Measurements from ENCODE around the gene WDR6. TPM values are rescaled to one million over a fixed set of nuclear protein-coding genes. Genes with fewer than 3 reads are reported as not detected.

Gene WDR6
- total RNA-seq, 1 experiment from 2014 or later, result 88.5 TPM

DNA sequence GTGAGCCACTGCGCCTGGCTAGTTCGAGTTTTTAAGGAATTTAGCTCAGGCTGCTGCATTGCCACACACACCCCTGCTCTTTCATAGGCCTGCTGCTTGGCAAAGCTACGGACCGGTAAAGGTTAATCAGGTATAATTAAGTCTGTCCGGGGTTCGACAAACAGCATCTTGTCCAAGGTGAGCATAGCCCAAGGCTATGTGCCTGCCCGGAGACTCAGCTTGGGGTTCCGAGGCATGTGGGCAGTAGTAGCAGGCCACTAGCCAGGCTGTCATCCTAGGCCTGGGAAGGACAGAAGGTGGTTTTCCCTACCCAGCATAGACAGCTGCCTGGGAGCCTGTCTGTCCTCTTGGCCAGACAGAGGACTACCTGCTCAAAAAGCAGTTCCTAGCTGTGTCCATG, 10.6 kb upstream of the WDR6 start:
- no peaks in the 10 kb centered on the region for H3K36me3 ChIP-seq (ENCODE audit: insufficient read depth, low read length, poor library complexity, severe bottlenecking)
- CTCF ChIA-PET, result no interaction called here
- intact Hi-C loops (cut with micrococcal nuclease; ENCODE audit: unreplicated experiment), result no loop called here
- no peaks in the 10 kb centered on the region for H3K4me1 ChIP-seq (ENCODE audit: insufficient read depth, low read length, poor library complexity, severe bottlenecking)
- no peak for DNase-seq (ENCODE audit: low spot score)
- POLR2A ChIA-PET (ENCODE audit: low non-redundant PET), result no interaction called here
- TF ChIP-seq, protein P1, sequence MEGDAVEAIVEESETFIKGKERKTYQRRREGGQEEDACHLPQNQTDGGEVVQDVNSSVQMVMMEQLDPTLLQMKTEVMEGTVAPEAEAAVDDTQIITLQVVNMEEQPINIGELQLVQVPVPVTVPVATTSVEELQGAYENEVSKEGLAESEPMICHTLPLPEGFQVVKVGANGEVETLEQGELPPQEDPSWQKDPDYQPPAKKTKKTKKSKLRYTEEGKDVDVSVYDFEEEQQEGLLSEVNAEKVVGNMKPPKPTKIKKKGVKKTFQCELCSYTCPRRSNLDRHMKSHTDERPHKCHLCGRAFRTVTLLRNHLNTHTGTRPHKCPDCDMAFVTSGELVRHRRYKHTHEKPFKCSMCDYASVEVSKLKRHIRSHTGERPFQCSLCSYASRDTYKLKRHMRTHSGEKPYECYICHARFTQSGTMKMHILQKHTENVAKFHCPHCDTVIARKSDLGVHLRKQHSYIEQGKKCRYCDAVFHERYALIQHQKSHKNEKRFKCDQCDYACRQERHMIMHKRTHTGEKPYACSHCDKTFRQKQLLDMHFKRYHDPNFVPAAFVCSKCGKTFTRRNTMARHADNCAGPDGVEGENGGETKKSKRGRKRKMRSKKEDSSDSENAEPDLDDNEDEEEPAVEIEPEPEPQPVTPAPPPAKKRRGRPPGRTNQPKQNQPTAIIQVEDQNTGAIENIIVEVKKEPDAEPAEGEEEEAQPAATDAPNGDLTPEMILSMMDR (conservative IDR thresholded peaks at IDR 0.05; ENCODE audit: low read depth, low read length), result no peak
- no peak for TF ChIP-seq EZH2 (IDR thresholded peaks at IDR 0.05; ENCODE audit: borderline replicate concordance, low read depth, low read length, poor library complexity, severe bottlenecking)
- no peak overlapping the region for H3K4me3 ChIP-seq (ENCODE audit: low read depth, low read length, poor library complexity, severe bottlenecking)
- no TSS peak for BruUV-seq (replicated peaks)
- no peaks in the 10 kb centered on the region for H3K27me3 ChIP-seq (replicated peaks; ENCODE audit: insufficient read depth, low read depth, low read length, poor library complexity)
- no peak overlapping the region for H3K27ac ChIP-seq (ENCODE audit: low read depth, low read length, poor library complexity, severe bottlenecking)
- no peaks in the 10 kb centered on the region for H3K9me3 ChIP-seq (ENCODE audit: low read depth, low read length, poor library complexity, severe bottlenecking)

DNA sequence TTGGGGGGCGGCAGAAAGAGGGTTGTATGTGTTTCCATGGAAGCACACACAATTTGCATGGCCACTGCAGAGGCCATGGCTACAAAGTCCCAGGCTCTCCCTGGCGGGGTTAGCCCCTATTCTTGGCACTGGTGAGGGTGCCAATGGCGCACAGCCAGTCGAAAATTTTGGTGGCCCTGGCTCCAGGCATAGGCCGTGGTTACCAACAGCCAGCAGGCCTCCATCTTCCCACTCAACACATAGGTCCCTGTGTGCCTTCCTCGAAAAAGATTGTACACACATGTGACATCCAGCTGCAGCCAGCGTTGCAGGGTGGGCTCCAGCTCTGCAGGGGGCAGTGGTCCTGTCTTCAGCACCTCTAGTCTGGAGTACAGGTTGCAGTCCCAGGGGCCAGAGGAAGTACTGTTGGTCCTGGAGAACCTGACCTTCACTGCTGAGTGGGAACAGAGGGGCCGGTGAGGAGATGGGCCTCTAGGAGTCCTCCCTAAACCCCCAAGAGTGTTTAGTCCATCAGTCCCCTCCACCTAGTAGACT, 10.0 kb upstream of the WDR6 start:
- Histone ChIP-seq H3K4me1 (ENCODE audit: insufficient read depth, low read length, poor library complexity, severe bottlenecking) (no peaks in the 10 kb centered on the region), H3K27ac (ENCODE audit: low read depth, low read length, poor library complexity, severe bottlenecking) (no peak overlapping the region), H3K36me3 (ENCODE audit: insufficient read depth, low read length, poor library complexity, severe bottlenecking) (no peaks in the 10 kb centered on the region), H3K27me3 (replicated peaks; ENCODE audit: insufficient read depth, low read depth, low read length, poor library complexity) (no peaks in the 10 kb centered on the region), H3K9me3 (ENCODE audit: low read depth, low read length, poor library complexity, severe bottlenecking) (no peaks in the 10 kb centered on the region), H3K4me3 (ENCODE audit: low read depth, low read length, poor library complexity, severe bottlenecking) (no peak overlapping the region)
- DNase-seq (ENCODE audit: low spot score), result no peak
- no peak for TF ChIP-seq EZH2 (IDR thresholded peaks at IDR 0.05; ENCODE audit: borderline replicate concordance, low read depth, low read length, poor library complexity, severe bottlenecking)
- TF ChIP-seq, protein P1 (conservative IDR thresholded peaks at IDR 0.05; ENCODE audit: low read depth, low read length), result no peak
- no TSS peak for BruUV-seq (replicated peaks)
- CTCF ChIA-PET, result no interaction called here
- intact Hi-C loops (cut with micrococcal nuclease; ENCODE audit: unreplicated experiment), result no loop called here
- POLR2A ChIA-PET (ENCODE audit: low non-redundant PET), result no interaction called here

DNA sequence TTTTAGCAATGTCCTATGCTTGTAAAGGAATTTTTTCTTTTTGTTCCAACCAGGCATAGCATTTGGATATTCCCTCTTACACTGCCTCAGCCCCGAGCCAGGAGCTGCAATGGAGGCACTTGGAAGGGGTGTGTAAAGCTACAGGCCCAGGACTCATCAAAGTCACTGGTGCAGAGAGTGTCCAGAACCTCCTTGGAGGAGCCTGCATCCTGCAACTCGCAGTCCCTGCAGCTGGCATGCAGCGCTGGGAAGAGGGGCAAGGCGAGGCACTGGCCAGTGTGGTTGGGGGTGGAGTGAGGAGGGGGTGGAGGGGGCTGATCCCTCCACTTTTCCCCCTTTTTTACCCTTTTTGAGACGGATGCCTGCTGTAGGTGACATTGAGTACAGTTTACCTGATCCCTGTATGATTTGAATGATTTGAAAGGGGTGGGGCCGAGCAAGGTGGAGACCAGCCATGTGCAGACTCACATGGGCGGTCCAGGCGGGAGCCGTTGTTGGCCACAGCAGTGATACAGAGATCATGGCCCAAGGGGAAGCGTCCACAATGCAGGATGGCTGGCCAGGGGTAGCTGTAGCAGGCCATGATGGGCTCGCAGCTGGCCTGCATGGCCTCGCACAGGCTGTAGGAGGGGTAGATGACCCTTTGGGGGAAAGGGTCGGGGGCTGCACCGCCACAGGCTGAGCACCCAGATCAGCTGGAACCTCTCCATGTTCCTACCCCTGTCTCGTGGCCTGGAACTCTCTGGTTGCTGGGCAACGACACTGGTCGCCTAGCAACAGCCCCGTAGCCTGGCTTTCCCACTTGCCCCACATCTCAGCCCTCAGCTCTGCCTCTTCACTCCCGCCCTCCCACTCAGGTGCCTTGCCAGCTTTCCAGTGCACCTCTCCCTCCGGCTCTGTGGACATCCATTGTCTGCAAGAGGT, 9.2 kb upstream of the WDR6 start:
- Histone ChIP-seq H3K27me3 (replicated peaks; ENCODE audit: insufficient read depth, low read depth, low read length, poor library complexity) (no peaks in the 10 kb centered on the region), H3K27ac (ENCODE audit: low read depth, low read length, poor library complexity, severe bottlenecking) (no peak overlapping the region), H3K4me1 (ENCODE audit: insufficient read depth, low read length, poor library complexity, severe bottlenecking) (no peaks in the 10 kb centered on the region), H3K36me3 (ENCODE audit: insufficient read depth, low read length, poor library complexity, severe bottlenecking) (no peaks in the 10 kb centered on the region), H3K9me3 (ENCODE audit: low read depth, low read length, poor library complexity, severe bottlenecking) (no peaks in the 10 kb centered on the region), H3K4me3 (ENCODE audit: low read depth, low read length, poor library complexity, severe bottlenecking) (no peak overlapping the region)
- intact Hi-C loops (cut with micrococcal nuclease; ENCODE audit: unreplicated experiment), result no loop called here
- POLR2A ChIA-PET (ENCODE audit: low non-redundant PET), result no interaction called here
- DNase-seq (ENCODE audit: low spot score), result no peak
- CTCF ChIA-PET, result interaction anchor here (0.9 kb wide), 1 partner anchor 10 kb away, joined by 3 read pairs; no protein-coding TSS in a partner anchor
- TF ChIP-seq, protein P1 (conservative IDR thresholded peaks at IDR 0.05; ENCODE audit: low read depth, low read length), result no peak
- TF ChIP-seq EZH2 (IDR thresholded peaks at IDR 0.05; ENCODE audit: borderline replicate concordance, low read depth, low read length, poor library complexity, severe bottlenecking), result no peak
- BruUV-seq (replicated peaks), result no TSS peak

Data from A673 (cell line).